SK-N-SH (cell line): ENCODE data around the gene TRIM62. TPM values are rescaled to one million over a fixed set of nuclear protein-coding genes. Genes with fewer than 3 reads are reported as not detected.
A peak's percentile ranks its signal among the peaks of the same experiment; 100 is the strongest.

Source experiments
- CTCF ChIA-PET: fragments of 300-600, 350-600 bp; formaldehyde crosslinking; extraction: SDS; loops from one replicate; lab custom pipeline; 2021; lab: Yijun Ruan, JAX
- POLR2A ChIA-PET: fragments of 350-600 bp; sonication (Branson Sonifier 250); formaldehyde crosslinking; extraction: SDS; loops from one replicate; lab custom pipeline; 2020; ENCODE audit warnings: antibody characterized with exemption, inconsistent platforms; lab: Yijun Ruan, JAX
- DNase-seq: peaks from one replicate; pipeline ENCODE4 v3.0.0; 2012
- H2AFZ ChIP-seq: fragments of 200-600 bp; sonication (generic); 2 replicates; pipeline ENCODE4 v1.8.1; 2016; ENCODE audit warnings: antibody characterized with exemption, mild to moderate bottlenecking, low read depth
- H3F3A ChIP-seq: fragments of 200-600 bp; sonication (generic); replicated peaks from 2 replicates; pipeline ENCODE3; 2016; ENCODE audit warnings: antibody characterized with exemption, mild to moderate bottlenecking; ENCODE audit not compliant: insufficient read depth
- H3K27ac ChIP-seq, 2 experiments: fragments of 200-500 bp in 1 of 2; fragments of 200-600 bp in 1 of 2; sonication (Bioruptor generic) in 1 of 2; sonication (generic), shearing (Covaris generic) in 1 of 2; 2 replicates each; pipeline versions ENCODE4 v1.5.1 to v1.6.1; 2014 to 2016; ENCODE audit warnings: low read depth in 2 of 2, inconsistent platforms in 1 of 2, low read length in 1 of 2, mild to moderate bottlenecking in 1 of 2, mixed read lengths in 1 of 2
- H3K27me3 ChIP-seq: fragments of 200-600 bp; sonication (generic), shearing (Covaris generic); 2 replicates; pipeline ENCODE4 v1.6.1; 2016; ENCODE audit warnings: mixed run types; ENCODE audit not compliant: insufficient read depth
- H3K36me3 ChIP-seq, 2 experiments: fragments of 200-500 bp in 1 of 2; fragments of 200-600 bp in 1 of 2; sonication (Bioruptor generic) in 1 of 2; sonication (generic) in 1 of 2; replicated peaks in 1 of 2; 2 replicates each; pipeline versions ENCODE3 to v1.5.1; 2014 to 2016; ENCODE audit warnings: low read length in 1 of 2, mild to moderate bottlenecking in 1 of 2; ENCODE audit not compliant: insufficient read depth in 2 of 2, control insufficient read depth in 1 of 2
- H3K4me1 ChIP-seq, 2 experiments: fragments of 200-500 bp in 1 of 2; fragments of 200-600 bp in 1 of 2; sonication (Bioruptor generic) in 1 of 2; sonication (generic), shearing (Covaris generic) in 1 of 2; 2 replicates each; pipeline versions ENCODE4 v1.5.1 to v1.6.1; 2014 to 2016; ENCODE audit warnings: low read depth in 1 of 2, low read length in 1 of 2, mixed run types in 1 of 2; ENCODE audit not compliant: insufficient read depth in 2 of 2, control insufficient read depth in 1 of 2
- H3K4me2 ChIP-seq: fragments of 200-600 bp; sonication (generic), shearing (Covaris generic); 2 replicates; pipeline ENCODE4 v1.6.1; 2017; ENCODE audit warnings: mixed run types
- H3K4me3 ChIP-seq, 2 experiments: fragments of 200-500 bp in 1 of 2; fragments of 200-600 bp in 1 of 2; sonication (Bioruptor generic) in 1 of 2; sonication (generic), shearing (Covaris generic) in 1 of 2; 2 replicates each; pipeline versions ENCODE4 v1.5.1 to v1.8.1; 2014 to 2016; ENCODE audit warnings: low read depth in 2 of 2, inconsistent platforms in 1 of 2, low read length in 1 of 2, mild to moderate bottlenecking in 1 of 2, mixed read lengths in 1 of 2, moderate library complexity in 1 of 2
- H3K79me2 ChIP-seq: fragments of 200-600 bp; sonication (generic); 2 replicates; pipeline ENCODE4 v1.8.1; 2017; ENCODE audit warnings: mild to moderate bottlenecking; ENCODE audit not compliant: insufficient read depth
- H3K9ac ChIP-seq: fragments of 200-600 bp; sonication (generic); 2 replicates; pipeline ENCODE4 v1.6.1; 2017; ENCODE audit warnings: mixed run types
- H3K9me2 ChIP-seq: fragments of 200-600 bp; sonication (generic); 2 replicates; pipeline ENCODE4 v1.6.1; 2017; ENCODE audit warnings: mixed run types
- H3K9me3 ChIP-seq: fragments of 200-600 bp; sonication (generic); 2 replicates; pipeline ENCODE4 v1.6.1; 2017; ENCODE audit warnings: mixed run types, mild to moderate bottlenecking, moderate library complexity
- H4K20me1 ChIP-seq: fragments of 200-600 bp; sonication (generic); 2 replicates; pipeline ENCODE4 v1.6.1; 2017; ENCODE audit warnings: mild to moderate bottlenecking, mixed run types; ENCODE audit not compliant: insufficient read depth
- EP300 ChIP-seq, 2 experiments: IDR thresholded peaks; 2 replicates each; pipeline versions ENCODE4 v1.4.0 to v1.6.1; 2012; ENCODE audit warnings: borderline replicate concordance in 1 of 2, low read depth in 1 of 2, low read length in 1 of 2
- FOXJ3 ChIP-seq: sonication (generic); formaldehyde crosslinking; IDR thresholded peaks from 2 replicates; pipeline ENCODE4 v1.5.1; 2020; ENCODE audit warnings: mild to moderate bottlenecking, missing genetic modification reagents
- GATA2 ChIP-seq: sonication (generic); formaldehyde crosslinking; IDR thresholded peaks from 2 replicates; pipeline ENCODE4 v1.5.0; 2020; ENCODE audit warnings: mild to moderate bottlenecking, missing genetic modification reagents
- MAX ChIP-seq: IDR thresholded peaks from 2 replicates; pipeline ENCODE4 v1.4.0; 2012; ENCODE audit warnings: low read depth
- RAD21 ChIP-seq: IDR thresholded peaks from 2 replicates; pipeline ENCODE4 v1.6.1; 2012; ENCODE audit warnings: mild to moderate bottlenecking, low read length
- RCOR1 ChIP-seq: fragments of 150-350 bp; IDR thresholded peaks from 2 replicates; pipeline ENCODE4 v1.6.1; 2017; ENCODE audit warnings: antibody characterized with exemption, low read length
- SIN3A ChIP-seq: IDR thresholded peaks from 2 replicates; pipeline ENCODE4 v1.6.1; 2012; ENCODE audit warnings: low read depth, mild to moderate bottlenecking, low read length, moderate library complexity, borderline replicate concordance
- SMC3 ChIP-seq: IDR thresholded peaks from 2 replicates; pipeline ENCODE4 v1.6.1; 2012; ENCODE audit warnings: low read depth, low read length, improper control_type of control experiment
- USF2 ChIP-seq: fragments of 150-350 bp; IDR thresholded peaks from 2 replicates; pipeline ENCODE4 v1.6.1; 2017; ENCODE audit warnings: antibody characterized with exemption, low read length, low read depth, borderline replicate concordance
- YY1 ChIP-seq: IDR thresholded peaks from 2 replicates; pipeline ENCODE4 v1.4.0; 2012; ENCODE audit warnings: low read depth, mild to moderate bottlenecking
- WGBS: methylation state at CpG from one replicate; pipeline ENCODE4 v1.1.6; 2017; ENCODE audit warnings: low lambda C conversion rate; 5-methylcytosine and 5-hydroxymethylcytosine counted together
- polyA plus RNA-seq, 3 experiments: library from polyadenylated mRNA; depleted of rRNA; stranded (reverse); fragments of >200 nt; gene quantifications; 2 replicates each; pipeline ENCODE4 v1.2.3, GENCODE V29; 2012
- TF ChIP-seq, protein P1 (sequence below): fragments of 200-600 bp; sonication (generic); IDR thresholded peaks from 2 replicates; pipeline ENCODE4 v1.6.1; 2017; ENCODE audit warnings: antibody characterized with exemption, mild to moderate bottlenecking, moderate library complexity

Gene TRIM62
- polyA plus RNA-seq, 1 of the 3 experiments (the other 2 are of a cell fraction) = 4.4 TPM

- Histone ChIP-seq H3K9ac (no peak overlapping the region), H3K4me1 (peaks cover 0 to 30% of the 10 kb centered on the region in 2 experiments; a peak in 2 of 4 replicates), H3K4me2 (peak overlapping the region; percentile 100), H3K27me3 (peaks cover 4% of the 10 kb centered on the region; the same call in 1 of the 2 replicates), H3F3A (no peaks in the 10 kb centered on the region), H3K9me2 (no peaks in the 10 kb centered on the region), H3K36me3 (peaks cover 0 to 4% of the 10 kb centered on the region in 2 experiments)
- WGBS = 20% methylated on average over 25 of the region's 28 CpGs
- TF ChIP-seq, protein P1, sequence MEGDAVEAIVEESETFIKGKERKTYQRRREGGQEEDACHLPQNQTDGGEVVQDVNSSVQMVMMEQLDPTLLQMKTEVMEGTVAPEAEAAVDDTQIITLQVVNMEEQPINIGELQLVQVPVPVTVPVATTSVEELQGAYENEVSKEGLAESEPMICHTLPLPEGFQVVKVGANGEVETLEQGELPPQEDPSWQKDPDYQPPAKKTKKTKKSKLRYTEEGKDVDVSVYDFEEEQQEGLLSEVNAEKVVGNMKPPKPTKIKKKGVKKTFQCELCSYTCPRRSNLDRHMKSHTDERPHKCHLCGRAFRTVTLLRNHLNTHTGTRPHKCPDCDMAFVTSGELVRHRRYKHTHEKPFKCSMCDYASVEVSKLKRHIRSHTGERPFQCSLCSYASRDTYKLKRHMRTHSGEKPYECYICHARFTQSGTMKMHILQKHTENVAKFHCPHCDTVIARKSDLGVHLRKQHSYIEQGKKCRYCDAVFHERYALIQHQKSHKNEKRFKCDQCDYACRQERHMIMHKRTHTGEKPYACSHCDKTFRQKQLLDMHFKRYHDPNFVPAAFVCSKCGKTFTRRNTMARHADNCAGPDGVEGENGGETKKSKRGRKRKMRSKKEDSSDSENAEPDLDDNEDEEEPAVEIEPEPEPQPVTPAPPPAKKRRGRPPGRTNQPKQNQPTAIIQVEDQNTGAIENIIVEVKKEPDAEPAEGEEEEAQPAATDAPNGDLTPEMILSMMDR = no peak
- no peak for TF ChIP-seq FOXJ3 (CRISPR knock-in tag)
- TF ChIP-seq, all 33 proteins: peak for 0
- ChIA-PET CTCF (interaction anchor here (0.7 to 1.8 kb wide), 5 partner anchors 12 to 188 kb away, joined by 3 to 19 read pairs (median 3); no protein-coding TSS in a partner anchor), POLR2A (interaction anchor here (1.3 to 2.3 kb wide), 3 partner anchors 53 to 115 kb away, joined by 6 to 14 read pairs (median 10); no protein-coding TSS in a partner anchor)
- no peak for DNase-seq
- H3K9me3 ChIP-seq = no peaks in the 10 kb centered on the region
- no peak overlapping the region for H3K27ac ChIP-seq
- no peaks in the 10 kb centered on the region for H3K79me2 ChIP-seq
- no peaks in the 10 kb centered on the region; the same call in 1 of the 2 replicates for H4K20me1 ChIP-seq
- H2AFZ ChIP-seq = peak overlapping the region; percentile 80; the same call in 1 of the 2 replicates
- H3K4me3 ChIP-seq = peak overlapping the region; percentile 58 to 76
Measured at GRCh38 chr1:33180226-33180910, 1.5 kb downstream of the TRIM62 start.

- CTCF ChIA-PET = interaction anchor here (1.1 to 1.2 kb wide), 3 partner anchors 31 to 93 kb away, joined by 3 to 4 read pairs (median 3); no protein-coding TSS in a partner anchor
- H3F3A ChIP-seq = no peaks in the 10 kb centered on the region
- peaks cover 0 to 4% of the 10 kb centered on the region in 2 experiments for H3K36me3 ChIP-seq
- no peaks in the 10 kb centered on the region; the same call in 1 of the 2 replicates for H4K20me1 ChIP-seq
- no peak overlapping the region for H3K27ac ChIP-seq
- 96% methylated on average over 4 of the region's 4 CpGs for WGBS
- H3K9ac ChIP-seq = no peak overlapping the region
- H3K9me2 ChIP-seq = no peaks in the 10 kb centered on the region
- no peak for TF ChIP-seq SMC3
- no peak for TF ChIP-seq RCOR1
- TF ChIP-seq RAD21 = no peak
- no peak for TF ChIP-seq EP300 (IDR thresholded peaks at IDR 0.05; ENCODE audit: borderline replicate concordance in 1 of 2, low read depth in 1 of 2, low read length in 1 of 2)
- TF ChIP-seq GATA2 = no peak
- TF ChIP-seq SIN3A = no peak
- no peak for TF ChIP-seq USF2
- no peak for TF ChIP-seq MAX
- TF ChIP-seq YY1 = no peak
- TF ChIP-seq, all 33 proteins: peak for 0
- Histone ChIP-seq H3K9me3 (no peaks in the 10 kb centered on the region), H3K79me2 (no peaks in the 10 kb centered on the region), H3K4me3 (no peak overlapping the region), H3K4me2 (no peak overlapping the region), H3K27me3 (no peaks in the 10 kb centered on the region), H2AFZ (no peak overlapping the region), H3K4me1 (peaks cover 0 to 30% of the 10 kb centered on the region in 2 experiments; a peak in 2 of 4 replicates)
- POLR2A ChIA-PET = no interaction called here
- DNase-seq = no peak
Measured at GRCh38 chr1:33178836-33179439, 2.9 kb downstream of the TRIM62 start.
